ENCODE measurements around the gene ZNRF2.

Gene ZNRF2

DNA sequence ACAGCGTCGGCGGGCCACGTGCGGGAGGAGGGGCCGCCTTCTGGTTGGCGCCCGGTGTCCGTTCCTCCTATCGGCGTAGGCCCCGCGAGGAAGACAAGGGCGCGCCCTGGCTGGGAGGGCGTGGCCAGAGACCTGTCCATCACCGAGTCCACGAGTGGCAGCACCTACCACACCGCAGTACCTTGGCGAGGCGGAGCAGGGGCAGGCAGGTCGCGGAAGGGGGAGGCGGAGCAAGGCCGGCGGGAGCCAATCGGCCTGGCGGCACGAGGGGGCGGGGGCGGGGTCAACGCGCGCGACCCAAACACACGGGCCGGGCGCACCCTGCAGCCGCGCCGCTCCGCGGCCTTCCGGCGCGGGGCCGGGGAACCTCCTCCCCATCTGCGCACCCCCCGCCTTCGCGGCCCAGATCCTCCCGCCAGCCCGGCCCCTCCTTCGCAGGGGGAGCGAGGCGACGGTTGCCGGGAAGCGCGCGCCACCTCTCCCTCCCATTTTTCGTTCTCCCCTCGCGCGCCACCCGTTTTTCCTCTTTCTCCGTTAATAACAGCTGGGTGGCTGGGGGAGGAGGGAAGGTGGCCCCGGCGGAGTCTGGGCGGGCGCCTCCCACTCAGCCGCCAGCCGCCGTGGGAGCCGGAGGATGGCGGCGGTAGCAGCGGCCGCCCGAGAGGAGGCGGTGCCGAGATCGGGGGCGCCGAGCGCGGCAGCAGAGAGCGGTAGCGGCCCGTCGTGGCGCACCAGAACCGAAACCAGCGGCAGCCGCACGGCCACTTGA lies at the start of gene ZNRF2:
ZNRF2 (plus strand) TSS at position 300 of the 769 bp plus-strand sequence. CDS start 761 bp downstream, outside the sequence.
- peak; percentile 99 for DNase-seq

- no peak for DNase-seq
Observed at GRCh38 chr7:30237271-30237695, 47.1 kb upstream of the ZNRF2 start.

GRCh38 chr7:30238721-30239441 lies 45.5 kb upstream of the ZNRF2 start:
- peak; percentile 63 for DNase-seq

DNA sequence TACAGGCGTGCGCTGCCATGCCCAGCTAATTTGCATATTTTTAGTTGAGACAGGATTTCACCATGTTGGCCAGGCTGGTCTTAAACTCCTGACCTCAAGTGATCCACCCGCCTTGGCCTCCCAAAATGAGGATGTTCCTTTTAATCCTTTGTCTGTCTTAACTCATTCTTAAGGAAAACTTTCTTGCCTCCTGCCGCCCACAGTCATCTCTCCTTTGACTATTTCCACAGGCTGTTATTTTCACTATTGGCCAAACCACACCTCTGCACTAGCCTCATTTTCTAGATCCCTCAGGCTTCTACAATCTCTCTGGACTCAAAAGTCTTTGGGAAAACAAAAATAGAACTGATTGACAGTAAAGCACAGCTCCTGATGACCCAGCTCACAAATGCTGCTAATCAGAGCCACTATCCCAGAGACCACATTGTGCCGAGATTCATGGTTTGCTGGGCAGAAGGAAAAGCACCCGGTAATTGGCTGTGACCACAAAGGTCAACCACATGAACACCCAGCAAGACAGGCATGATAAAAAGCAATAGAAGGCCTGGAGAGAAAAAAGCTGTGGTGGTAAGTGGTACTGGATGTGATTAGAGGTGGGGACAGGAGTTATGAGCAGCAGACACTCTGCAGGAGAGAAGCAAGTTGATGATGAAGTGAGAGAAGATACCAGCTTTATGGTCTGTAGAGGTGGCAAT lies 44.1 kb upstream of the ZNRF2 start:
- peak; percentile 63 for DNase-seq

GRCh38 chr7:30241767-30242166 lies 42.6 kb upstream of the ZNRF2 start:
- DNase-seq, result no peak

- no peak for DNase-seq
Observed at GRCh38 chr7:30244340-30244739, 40.1 kb upstream of the ZNRF2 start.

DNA sequence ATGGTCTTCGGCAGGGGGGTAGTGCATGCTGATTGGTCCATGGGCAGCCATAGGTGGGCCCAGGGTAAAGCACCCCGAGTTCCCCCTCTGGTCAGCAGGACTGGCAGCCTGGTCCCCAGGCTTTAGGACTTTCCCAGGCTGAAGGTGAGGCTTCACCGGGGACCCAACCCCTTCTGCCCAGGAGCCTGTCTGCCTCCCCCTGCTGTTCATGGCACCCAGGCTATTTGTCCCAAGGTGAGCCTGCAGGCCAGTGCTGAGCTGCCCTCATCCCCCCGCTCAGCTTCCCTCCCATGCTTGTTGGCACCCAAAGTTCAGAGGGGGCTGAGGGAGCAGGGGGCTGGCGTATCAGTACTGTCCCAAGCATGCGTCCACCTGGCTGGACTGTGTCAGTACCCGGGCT lies 38.5 kb upstream of the ZNRF2 start:
- no peak for DNase-seq

- no peak for DNase-seq
Observed at GRCh38 chr7:30246392-30246791, 38.0 kb upstream of the ZNRF2 start.

GRCh38 chr7:30247541-30248401 lies 36.6 kb upstream of the ZNRF2 start:
- no peak for DNase-seq

DNA sequence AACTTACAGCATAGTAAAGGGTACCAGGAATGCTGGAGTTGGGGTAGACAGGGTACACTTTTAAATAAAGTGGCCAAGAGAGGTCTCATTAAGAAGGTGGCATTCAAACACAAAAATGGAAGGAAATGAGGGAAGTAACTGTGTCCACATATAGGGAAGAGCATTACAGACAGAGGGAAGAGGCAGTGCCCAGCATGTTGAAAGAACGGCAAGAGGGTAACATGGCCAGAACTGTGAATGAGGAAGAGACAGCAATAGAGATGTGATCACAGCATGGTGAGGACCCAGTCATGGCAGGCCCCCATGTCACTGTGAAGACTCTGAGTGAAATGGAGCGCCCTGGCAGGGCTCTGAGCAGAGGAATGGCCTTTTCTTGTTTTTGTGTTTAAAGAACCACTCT lies 35.1 kb upstream of the ZNRF2 start:
- DNase-seq, result no peak

DNA sequence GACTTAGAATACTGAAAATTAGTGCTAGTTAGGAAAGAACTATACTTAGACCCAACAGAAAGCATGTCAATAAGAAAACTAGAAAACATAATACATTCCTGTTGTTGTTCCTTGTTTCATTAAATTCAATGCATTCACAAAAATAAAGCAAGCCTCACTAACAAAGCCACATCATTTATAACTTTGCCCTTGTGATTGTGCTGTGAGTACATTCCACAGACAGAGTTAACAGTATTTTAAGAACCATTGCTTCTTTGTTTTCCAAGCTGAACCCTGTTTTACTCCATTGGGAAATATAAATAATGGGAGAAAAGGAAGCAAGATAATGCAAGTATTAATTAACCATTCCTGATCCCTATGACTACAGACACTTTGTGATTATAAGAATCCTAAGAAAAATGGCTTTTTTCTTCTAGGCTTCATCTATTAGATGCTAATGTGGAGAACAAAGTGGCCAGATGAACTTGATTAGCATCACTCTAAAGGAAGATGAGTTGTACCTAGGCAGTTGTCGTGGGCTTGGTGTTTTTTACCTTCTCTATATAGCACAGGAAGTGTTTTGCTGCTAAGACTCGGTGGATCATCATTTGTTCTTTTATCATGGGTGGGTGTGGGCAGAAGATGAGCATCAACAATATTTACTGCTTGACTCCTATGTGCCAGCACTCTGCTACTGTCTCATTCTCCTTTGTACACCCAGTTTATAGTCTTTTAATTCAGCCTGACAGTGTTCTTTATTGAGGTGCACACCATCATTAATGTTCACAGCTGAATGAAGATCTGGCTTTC lies 34.2 kb upstream of the ZNRF2 start:
- no peak for DNase-seq

GRCh38 chr7:30251708-30252329 lies 32.6 kb upstream of the ZNRF2 start:
- DNase-seq, result peak; percentile 21

DNA sequence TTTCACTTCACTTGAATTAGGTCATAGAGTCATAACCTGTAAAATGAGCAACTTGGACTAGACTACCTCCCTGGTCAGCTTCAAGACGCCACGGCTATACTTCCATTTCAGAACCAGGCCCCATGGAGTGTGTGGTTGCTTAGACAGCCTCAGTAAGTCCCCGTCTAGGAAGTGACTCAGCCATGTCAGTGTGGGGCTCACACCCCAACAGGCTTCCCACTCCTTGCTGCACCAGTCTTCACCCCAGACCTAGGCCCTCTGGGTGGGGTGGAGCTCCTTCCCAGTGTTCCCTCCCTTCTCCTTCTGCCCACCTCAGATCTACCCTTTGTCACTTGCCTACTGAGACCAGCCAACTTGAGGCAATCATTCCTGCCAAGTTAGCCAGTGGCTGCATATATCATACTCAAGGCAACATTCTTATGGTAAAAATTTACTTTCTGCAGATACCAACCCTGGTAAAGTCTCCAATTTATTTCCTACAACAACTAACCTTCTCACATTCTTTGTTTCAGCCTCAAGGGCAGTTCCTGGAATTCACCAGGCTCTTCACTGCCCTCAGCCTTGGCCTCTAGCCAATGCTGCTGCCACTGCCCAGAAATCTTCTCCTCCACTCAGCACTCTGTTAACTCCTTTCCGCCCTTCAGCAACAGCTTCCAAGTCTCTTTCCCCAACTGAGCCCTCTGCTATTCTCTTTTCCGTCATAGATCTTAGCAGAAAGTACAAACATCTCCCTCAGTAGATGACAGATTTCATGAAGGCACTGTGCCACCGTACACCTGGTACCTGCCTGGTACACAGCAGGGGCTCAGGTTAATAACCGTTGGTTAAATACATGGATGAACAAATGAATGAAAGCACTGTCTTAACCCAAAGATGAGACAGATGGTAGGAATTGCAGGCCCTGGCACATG lies 31.3 kb upstream of the ZNRF2 start:
- DNase-seq, result peak; percentile 81

- DNase-seq, result no peak
Observed at GRCh38 chr7:30253796-30254165, 30.6 kb upstream of the ZNRF2 start.

- DNase-seq, result no peak
Observed at GRCh38 chr7:30254248-30254647, 30.1 kb upstream of the ZNRF2 start.

DNA sequence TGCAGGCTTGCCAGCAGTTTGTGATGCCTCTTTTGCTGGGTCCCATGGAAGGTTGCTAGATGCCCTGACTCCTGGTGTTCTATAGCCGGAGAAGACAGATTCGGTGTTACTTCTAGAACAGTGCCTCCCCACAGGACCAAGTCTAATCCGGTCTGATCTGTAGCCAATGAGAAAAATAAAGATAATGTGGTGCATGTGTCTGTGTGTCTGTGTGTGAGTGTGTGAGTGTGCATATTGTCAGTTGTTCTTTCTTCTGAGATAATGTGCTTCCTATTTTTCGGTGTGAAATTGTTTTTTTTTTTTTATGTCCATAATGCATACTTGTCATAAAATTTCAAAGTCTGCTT lies 29.7 kb upstream of the ZNRF2 start:
- DNase-seq, result peak; percentile 34

- DNase-seq, result no peak
Observed at GRCh38 chr7:30255064-30255769, 29.2 kb upstream of the ZNRF2 start.

GRCh38 chr7:30256349-30256858 lies 28.0 kb upstream of the ZNRF2 start:
- no peak for DNase-seq

DNA sequence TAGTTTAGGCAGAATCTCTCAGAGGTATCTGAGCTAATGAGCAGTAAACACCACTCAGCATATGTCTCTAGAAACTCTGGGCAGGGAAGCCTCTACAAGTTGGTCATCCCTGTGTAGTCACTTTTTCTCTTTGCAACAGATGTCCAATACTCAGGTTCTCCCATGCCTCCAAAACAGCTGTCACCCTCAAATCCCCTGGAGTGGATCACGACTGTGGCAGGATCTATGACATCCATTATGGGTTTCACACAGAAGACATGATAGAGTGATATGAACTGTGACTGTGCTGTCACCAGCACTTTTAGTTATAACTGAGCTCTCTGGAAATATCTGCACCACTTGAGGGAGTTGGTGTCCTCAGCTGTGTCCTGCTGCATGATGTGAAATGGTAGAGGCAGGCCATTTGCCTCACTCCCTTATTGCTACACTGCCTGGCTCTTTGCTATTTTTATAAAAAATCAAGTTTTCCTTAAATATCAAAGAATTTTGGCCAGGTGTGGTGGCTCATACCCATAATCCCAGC lies 24.1 kb upstream of the ZNRF2 start:
- no peak for DNase-seq
